Fibroblast of mammary gland (primary cell): Measurements from ENCODE around the gene RPS15.

Source experiments
- DNase-seq: peaks from one replicate; pipeline ENCODE4 v3.0.0-alpha.2; 2010; ENCODE audit warnings: low read depth
- H3K4me3 ChIP-seq: 2 replicates; pipeline ENCODE4 v1.5.1; 2011; ENCODE audit warnings: low read depth, mild to moderate bottlenecking, low read length, moderate library complexity; ENCODE audit not compliant: control insufficient read depth
- TF ChIP-seq, protein P1 (sequence below): conservative IDR thresholded peaks from 2 replicates; pipeline ENCODE4 v1.5.1; 2011; ENCODE audit warnings: low read depth, low read length, inconsistent platforms; ENCODE audit not compliant: control insufficient read depth, insufficient read depth

RPS15 gene

GRCh38 chr19:1435378-1435989 is 2.7 kb upstream of the RPS15 start:
- TF ChIP-seq, protein P1, sequence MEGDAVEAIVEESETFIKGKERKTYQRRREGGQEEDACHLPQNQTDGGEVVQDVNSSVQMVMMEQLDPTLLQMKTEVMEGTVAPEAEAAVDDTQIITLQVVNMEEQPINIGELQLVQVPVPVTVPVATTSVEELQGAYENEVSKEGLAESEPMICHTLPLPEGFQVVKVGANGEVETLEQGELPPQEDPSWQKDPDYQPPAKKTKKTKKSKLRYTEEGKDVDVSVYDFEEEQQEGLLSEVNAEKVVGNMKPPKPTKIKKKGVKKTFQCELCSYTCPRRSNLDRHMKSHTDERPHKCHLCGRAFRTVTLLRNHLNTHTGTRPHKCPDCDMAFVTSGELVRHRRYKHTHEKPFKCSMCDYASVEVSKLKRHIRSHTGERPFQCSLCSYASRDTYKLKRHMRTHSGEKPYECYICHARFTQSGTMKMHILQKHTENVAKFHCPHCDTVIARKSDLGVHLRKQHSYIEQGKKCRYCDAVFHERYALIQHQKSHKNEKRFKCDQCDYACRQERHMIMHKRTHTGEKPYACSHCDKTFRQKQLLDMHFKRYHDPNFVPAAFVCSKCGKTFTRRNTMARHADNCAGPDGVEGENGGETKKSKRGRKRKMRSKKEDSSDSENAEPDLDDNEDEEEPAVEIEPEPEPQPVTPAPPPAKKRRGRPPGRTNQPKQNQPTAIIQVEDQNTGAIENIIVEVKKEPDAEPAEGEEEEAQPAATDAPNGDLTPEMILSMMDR, result no peak
- no peak overlapping the region for H3K4me3 ChIP-seq
- DNase-seq, result no peak

DNA sequence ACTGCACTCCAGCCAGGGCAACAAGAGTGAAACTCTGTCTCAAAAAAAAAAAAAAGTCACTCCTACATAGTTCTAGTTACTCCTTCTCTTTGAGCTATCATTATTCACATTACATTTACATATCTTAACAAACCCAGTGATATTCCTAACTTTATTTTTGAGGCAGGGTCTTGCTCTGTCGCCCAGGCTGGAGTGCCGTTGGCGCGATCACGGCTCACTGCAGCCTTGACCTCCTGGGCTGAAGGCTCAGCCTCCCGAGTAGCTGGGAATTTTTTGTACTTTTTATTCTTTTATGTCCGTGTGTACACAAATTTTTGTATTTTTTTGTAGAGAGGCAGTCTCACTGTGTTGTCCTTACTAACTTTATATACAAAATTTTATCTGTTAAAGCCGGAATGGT is 587 bp upstream of the RPS15 start:
- no peak for DNase-seq
- no peak overlapping the region for H3K4me3 ChIP-seq
- TF ChIP-seq, protein P1, result no peak

DNA sequence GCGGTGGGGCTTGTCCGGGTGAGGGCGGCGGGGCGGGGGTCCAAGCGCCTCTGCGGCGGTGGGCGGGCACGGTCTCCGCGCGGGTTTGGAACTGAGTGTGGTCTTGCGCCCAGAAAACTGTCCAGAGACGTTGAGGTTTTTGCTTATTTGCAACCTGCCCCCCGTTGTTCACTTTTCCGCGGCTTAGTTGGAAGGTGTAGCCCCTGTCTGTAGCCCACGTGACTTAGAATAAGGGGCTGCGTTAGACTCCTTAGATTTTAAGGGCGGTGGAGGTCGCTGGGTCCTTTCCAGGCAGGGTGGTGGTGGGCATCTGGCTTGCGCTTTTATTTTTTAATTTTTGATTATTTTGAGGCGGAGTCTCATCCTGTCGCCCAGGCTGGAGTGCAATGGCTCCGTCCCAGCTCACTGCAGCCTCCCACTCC is 748 bp downstream of the RPS15 start:
- TF ChIP-seq, protein P1, result no peak
- DNase-seq, result no peak
- H3K4me3 ChIP-seq, result peak overlapping the region; percentile 92

DNA sequence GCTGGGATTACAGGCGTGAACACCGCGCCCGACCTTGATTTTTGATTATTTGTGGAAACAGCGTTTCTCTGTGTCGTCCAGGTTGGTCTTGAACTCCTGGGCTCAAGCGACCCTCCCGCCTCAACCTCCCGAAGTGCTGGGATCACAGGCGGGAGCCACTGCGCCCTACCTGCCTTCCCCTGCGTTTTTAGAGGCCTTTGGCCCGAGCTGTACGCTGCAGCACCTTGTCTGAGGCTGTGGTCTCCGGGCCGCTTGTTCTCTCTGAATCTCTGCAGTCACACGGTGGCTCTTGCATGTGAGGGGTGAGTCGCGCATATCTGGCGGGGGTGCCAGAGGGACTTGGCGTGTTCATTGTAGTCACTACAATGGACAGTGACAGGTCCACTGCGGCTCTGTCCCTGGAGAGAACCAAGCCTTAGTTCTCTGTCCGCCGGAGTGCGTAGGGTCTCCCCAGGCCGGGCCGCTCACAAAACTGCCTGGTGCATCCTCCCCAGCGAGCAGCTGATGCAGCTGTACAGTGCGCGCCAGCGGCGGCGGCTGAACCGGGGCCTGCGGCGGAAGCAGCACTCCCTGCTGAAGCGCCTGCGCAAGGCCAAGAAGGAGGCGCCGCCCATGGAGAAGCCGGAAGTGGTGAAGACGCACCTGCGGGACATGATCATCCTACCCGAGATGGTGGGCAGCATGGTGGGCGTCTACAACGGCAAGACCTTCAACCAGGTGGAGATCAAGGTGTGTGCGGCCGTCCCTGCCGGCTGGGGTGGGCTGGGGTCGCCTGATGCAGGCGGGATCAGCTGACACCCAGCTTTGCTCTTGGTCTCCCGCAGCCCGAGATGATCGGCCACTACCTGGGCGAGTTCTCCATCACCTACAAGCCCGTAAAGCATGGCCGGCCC is 1.6 kb downstream of the RPS15 start:
- DNase-seq, result peak; percentile 49
- H3K4me3 ChIP-seq, result peak overlapping the region; percentile 92

GRCh38 chr19:1440418-1440801 is 2.2 kb downstream of the RPS15 start:
- no peak overlapping the region for H3K4me3 ChIP-seq

GRCh38 chr19:1441022-1441426 is 2.8 kb downstream of the RPS15 start:
- TF ChIP-seq, protein P1, result no peak
- DNase-seq, result no peak
- H3K4me3 ChIP-seq, result no peak overlapping the region

More at GRCh38 chr19:1440418-1440801, 2.2 kb downstream of the RPS15 start:
- no peak for DNase-seq
- TF ChIP-seq, protein P1, result no peak
